WTC11 (cell line): Measurements from ENCODE around the gene RRP1. TPM values are rescaled to one million over a fixed set of nuclear protein-coding genes. Genes with fewer than 3 reads are reported as not detected.

Experiments used
- ATAC-seq: fragments of 200-7000 bp; cut with Tn5 transposase; 2 replicates; pipeline ENCODE4 v1.10.0; 2021; ENCODE audit warnings: mild to moderate bottlenecking, moderate library complexity
- CTCF ChIA-PET: fragments of 300-600 bp; sonication (Branson Sonifier 250); formaldehyde crosslinking; loops from one replicate; lab custom pipeline; 2021; ENCODE audit warnings: antibody characterized with exemption; lab: Charles Lee
- POLR2A ChIA-PET: fragments of 350-600 bp; sonication (Branson Sonifier 250); formaldehyde crosslinking; loops from one replicate; lab custom pipeline; 2021; ENCODE audit warnings: antibody characterized with exemption; lab: Charles Lee
- DNase-seq: peaks from one replicate; pipeline ENCODE4 v3.0.0; 2021; ENCODE audit warnings: low spot score
- H3K27ac Mint-ChIP-seq: 2 replicates; pipeline ENCODE4 v1.8.0; 2021; ENCODE audit warnings: mixed read lengths
- H3K27me3 Mint-ChIP-seq: 2 replicates; pipeline ENCODE4 v1.8.0; 2021; ENCODE audit warnings: low read depth, mild to moderate bottlenecking, moderate library complexity, mixed read lengths
- H3K36me3 Mint-ChIP-seq: 2 replicates; pipeline ENCODE4 v1.8.0; 2021; ENCODE audit warnings: mixed read lengths
- H3K4me1 Mint-ChIP-seq: 2 replicates; pipeline ENCODE4 v1.8.0; 2022; ENCODE audit warnings: mixed read lengths
- H3K4me3 Mint-ChIP-seq: 2 replicates; pipeline ENCODE4 v1.8.0; 2021; ENCODE audit warnings: mild to moderate bottlenecking, moderate library complexity, mixed read lengths
- H3K9me3 Mint-ChIP-seq: 2 replicates; pipeline ENCODE4 v1.8.0; 2021; ENCODE audit warnings: mixed read lengths
- CBFB ChIP-seq: sonication (generic); formaldehyde crosslinking; IDR thresholded peaks from 2 replicates; pipeline ENCODE4 v1.8.1; 2022; ENCODE audit warnings: mild to moderate bottlenecking, low read depth, missing genetic modification reagents
- EMX1 ChIP-seq: fragments of 250-450 bp; sonication (Bioruptor Pico); IDR thresholded peaks from 2 replicates; pipeline ENCODE4 v1.8.0; 2021; ENCODE audit warnings: mild to moderate bottlenecking
- FOXK1 ChIP-seq: sonication (generic); formaldehyde crosslinking; IDR thresholded peaks from 2 replicates; pipeline ENCODE4 v1.8.0; 2022; ENCODE audit warnings: mild to moderate bottlenecking, moderate library complexity, missing genetic modification reagents
- MXD4 ChIP-seq: fragments of 250-450 bp; sonication (Bioruptor Pico); IDR thresholded peaks from 2 replicates; pipeline ENCODE4 v1.8.0; 2021; ENCODE audit warnings: mild to moderate bottlenecking, moderate library complexity, borderline replicate concordance
- NR2C2 ChIP-seq: sonication (generic); formaldehyde crosslinking; IDR thresholded peaks from 2 replicates; pipeline ENCODE4 v1.8.0; 2022; ENCODE audit warnings: mild to moderate bottlenecking, missing genetic modification reagents
- TEAD4 ChIP-seq: sonication (generic); formaldehyde crosslinking; IDR thresholded peaks from 2 replicates; pipeline ENCODE4 v1.8.0; 2022; ENCODE audit warnings: mild to moderate bottlenecking, missing genetic modification reagents
- ZNF138 ChIP-seq: sonication (generic); formaldehyde crosslinking; conservative IDR thresholded peaks from 2 replicates; pipeline ENCODE4 v1.8.1; 2022; ENCODE audit warnings: mild to moderate bottlenecking, moderate library complexity, missing genetic modification reagents
- ZNF263 ChIP-seq: sonication (generic); formaldehyde crosslinking; IDR thresholded peaks from 2 replicates; pipeline ENCODE4 v1.8.1; 2022; ENCODE audit warnings: low read depth, mild to moderate bottlenecking, moderate library complexity, missing genetic modification reagents
- total RNA-seq: library from RNA; stranded (reverse); gene quantifications from 3 replicates; pipeline ENCODE4 v1.2.3, GENCODE V29; 2021
- TF ChIP-seq, protein P1 (sequence below): sonication (generic); formaldehyde crosslinking; IDR thresholded peaks from 2 replicates; pipeline ENCODE4 v1.8.0; 2022; ENCODE audit warnings: missing genetic modification reagents
- TF ChIP-seq, protein P2 (sequence below): fragments of 250-450 bp; sonication (Bioruptor Pico); IDR thresholded peaks from 2 replicates; pipeline ENCODE4 v1.9.0; 2021; ENCODE audit warnings: mild to moderate bottlenecking, borderline replicate concordance
- TF ChIP-seq, protein P3 (sequence below): sonication (generic); formaldehyde crosslinking; IDR thresholded peaks from 2 replicates; pipeline ENCODE4 v1.8.1; 2022; ENCODE audit warnings: mild to moderate bottlenecking, moderate library complexity, missing genetic modification reagents
- TF ChIP-seq, protein P4 (sequence below): fragments of 250-450 bp; sonication (Bioruptor Pico); IDR thresholded peaks from 2 replicates; pipeline ENCODE4 v1.8.0; 2021; ENCODE audit warnings: mild to moderate bottlenecking
- TF ChIP-seq, protein P5 (sequence below): sonication (generic); formaldehyde crosslinking; IDR thresholded peaks from 2 replicates; pipeline ENCODE4 v1.8.0; 2023; ENCODE audit warnings: missing genetic modification reagents, mild to moderate bottlenecking, borderline replicate concordance
- TF ChIP-seq, protein P6 (sequence below): sonication (generic); formaldehyde crosslinking; conservative IDR thresholded peaks from 2 replicates; pipeline ENCODE4 v1.8.1; 2022; ENCODE audit warnings: mild to moderate bottlenecking, missing genetic modification reagents

RRP1 gene
- total RNA-seq, 1 experiment from 2014 or later = 53.0 TPM

DNA sequence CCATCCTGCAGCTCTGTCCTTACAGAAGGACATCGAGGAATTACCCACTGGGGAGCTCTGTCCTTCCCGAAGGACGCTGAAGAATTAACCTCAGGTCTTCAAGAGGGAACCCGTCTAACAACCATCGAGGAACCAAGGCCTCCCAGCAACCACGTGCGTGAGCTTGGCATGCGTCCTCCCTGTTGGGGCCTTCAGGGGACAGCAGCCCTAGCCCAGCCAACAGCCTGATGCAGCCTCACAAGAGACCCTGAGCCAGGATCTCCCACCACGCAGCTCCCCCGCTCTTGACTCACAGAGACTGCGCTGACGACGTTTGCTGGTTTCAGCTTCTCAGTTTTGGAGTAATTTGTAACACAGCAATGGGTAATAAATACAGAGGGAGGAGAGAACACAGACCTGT lies 56.0 kb downstream of the RRP1 start:
- Mint-ChIP-seq H3K4me3 (no peak overlapping the region), H3K27ac (peak overlapping the region; percentile 41; the same call in 1 of the 2 replicates), H3K36me3 (no peaks in the 10 kb centered on the region), H3K9me3 (peaks cover 9% of the 10 kb centered on the region), H3K27me3 (no peaks in the 10 kb centered on the region; the same call in 1 of the 2 replicates), H3K4me1 (no peaks in the 10 kb centered on the region)
- ATAC-seq (0 out of 2 replicates have a peak, but pooled peaks have one; percentile 22), DNase-seq (no peak)
- ChIA-PET POLR2A (interaction anchor here (0.6 kb wide), 1 partner anchor 102 kb away, joined by 3 read pairs; no protein-coding TSS in a partner anchor), CTCF (interaction anchor here (0.8 to 1.6 kb wide), 6 partner anchors 9 to 130 kb away, joined by 3 to 11 read pairs (median 6); no protein-coding TSS in a partner anchor)
- TF ChIP-seq, protein P1, sequence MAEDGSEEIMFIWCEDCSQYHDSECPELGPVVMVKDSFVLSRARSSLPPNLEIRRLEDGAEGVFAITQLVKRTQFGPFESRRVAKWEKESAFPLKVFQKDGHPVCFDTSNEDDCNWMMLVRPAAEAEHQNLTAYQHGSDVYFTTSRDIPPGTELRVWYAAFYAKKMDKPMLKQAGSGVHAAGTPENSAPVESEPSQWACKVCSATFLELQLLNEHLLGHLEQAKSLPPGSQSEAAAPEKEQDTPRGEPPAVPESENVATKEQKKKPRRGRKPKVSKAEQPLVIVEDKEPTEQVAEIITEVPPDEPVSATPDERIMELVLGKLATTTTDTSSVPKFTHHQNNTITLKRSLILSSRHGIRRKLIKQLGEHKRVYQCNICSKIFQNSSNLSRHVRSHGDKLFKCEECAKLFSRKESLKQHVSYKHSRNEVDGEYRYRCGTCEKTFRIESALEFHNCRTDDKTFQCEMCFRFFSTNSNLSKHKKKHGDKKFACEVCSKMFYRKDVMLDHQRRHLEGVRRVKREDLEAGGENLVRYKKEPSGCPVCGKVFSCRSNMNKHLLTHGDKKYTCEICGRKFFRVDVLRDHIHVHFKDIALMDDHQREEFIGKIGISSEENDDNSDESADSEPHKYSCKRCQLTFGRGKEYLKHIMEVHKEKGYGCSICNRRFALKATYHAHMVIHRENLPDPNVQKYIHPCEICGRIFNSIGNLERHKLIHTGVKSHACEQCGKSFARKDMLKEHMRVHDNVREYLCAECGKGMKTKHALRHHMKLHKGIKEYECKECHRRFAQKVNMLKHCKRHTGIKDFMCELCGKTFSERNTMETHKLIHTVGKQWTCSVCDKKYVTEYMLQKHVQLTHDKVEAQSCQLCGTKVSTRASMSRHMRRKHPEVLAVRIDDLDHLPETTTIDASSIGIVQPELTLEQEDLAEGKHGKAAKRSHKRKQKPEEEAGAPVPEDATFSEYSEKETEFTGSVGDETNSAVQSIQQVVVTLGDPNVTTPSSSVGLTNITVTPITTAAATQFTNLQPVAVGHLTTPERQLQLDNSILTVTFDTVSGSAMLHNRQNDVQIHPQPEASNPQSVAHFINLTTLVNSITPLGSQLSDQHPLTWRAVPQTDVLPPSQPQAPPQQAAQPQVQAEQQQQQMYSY = no peak
- TF ChIP-seq MXD4 (CRISPR knock-in tag) = no peak
- TF ChIP-seq ZNF263 (CRISPR knock-in tag) = no peak
- TF ChIP-seq ZNF138 = no peak
- TF ChIP-seq TEAD4 (CRISPR knock-in tag) = no peak
- TF ChIP-seq, protein P2, sequence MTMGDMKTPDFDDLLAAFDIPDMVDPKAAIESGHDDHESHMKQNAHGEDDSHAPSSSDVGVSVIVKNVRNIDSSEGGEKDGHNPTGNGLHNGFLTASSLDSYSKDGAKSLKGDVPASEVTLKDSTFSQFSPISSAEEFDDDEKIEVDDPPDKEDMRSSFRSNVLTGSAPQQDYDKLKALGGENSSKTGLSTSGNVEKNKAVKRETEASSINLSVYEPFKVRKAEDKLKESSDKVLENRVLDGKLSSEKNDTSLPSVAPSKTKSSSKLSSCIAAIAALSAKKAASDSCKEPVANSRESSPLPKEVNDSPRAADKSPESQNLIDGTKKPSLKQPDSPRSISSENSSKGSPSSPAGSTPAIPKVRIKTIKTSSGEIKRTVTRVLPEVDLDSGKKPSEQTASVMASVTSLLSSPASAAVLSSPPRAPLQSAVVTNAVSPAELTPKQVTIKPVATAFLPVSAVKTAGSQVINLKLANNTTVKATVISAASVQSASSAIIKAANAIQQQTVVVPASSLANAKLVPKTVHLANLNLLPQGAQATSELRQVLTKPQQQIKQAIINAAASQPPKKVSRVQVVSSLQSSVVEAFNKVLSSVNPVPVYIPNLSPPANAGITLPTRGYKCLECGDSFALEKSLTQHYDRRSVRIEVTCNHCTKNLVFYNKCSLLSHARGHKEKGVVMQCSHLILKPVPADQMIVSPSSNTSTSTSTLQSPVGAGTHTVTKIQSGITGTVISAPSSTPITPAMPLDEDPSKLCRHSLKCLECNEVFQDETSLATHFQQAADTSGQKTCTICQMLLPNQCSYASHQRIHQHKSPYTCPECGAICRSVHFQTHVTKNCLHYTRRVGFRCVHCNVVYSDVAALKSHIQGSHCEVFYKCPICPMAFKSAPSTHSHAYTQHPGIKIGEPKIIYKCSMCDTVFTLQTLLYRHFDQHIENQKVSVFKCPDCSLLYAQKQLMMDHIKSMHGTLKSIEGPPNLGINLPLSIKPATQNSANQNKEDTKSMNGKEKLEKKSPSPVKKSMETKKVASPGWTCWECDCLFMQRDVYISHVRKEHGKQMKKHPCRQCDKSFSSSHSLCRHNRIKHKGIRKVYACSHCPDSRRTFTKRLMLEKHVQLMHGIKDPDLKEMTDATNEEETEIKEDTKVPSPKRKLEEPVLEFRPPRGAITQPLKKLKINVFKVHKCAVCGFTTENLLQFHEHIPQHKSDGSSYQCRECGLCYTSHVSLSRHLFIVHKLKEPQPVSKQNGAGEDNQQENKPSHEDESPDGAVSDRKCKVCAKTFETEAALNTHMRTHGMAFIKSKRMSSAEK (CRISPR knock-in tag) = no peak
- TF ChIP-seq, protein P3, sequence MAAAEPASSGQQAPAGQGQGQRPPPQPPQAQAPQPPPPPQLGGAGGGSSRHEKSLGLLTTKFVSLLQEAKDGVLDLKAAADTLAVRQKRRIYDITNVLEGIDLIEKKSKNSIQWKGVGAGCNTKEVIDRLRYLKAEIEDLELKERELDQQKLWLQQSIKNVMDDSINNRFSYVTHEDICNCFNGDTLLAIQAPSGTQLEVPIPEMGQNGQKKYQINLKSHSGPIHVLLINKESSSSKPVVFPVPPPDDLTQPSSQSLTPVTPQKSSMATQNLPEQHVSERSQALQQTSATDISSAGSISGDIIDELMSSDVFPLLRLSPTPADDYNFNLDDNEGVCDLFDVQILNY (CRISPR knock-in tag) = no peak
- TF ChIP-seq, protein P4, sequence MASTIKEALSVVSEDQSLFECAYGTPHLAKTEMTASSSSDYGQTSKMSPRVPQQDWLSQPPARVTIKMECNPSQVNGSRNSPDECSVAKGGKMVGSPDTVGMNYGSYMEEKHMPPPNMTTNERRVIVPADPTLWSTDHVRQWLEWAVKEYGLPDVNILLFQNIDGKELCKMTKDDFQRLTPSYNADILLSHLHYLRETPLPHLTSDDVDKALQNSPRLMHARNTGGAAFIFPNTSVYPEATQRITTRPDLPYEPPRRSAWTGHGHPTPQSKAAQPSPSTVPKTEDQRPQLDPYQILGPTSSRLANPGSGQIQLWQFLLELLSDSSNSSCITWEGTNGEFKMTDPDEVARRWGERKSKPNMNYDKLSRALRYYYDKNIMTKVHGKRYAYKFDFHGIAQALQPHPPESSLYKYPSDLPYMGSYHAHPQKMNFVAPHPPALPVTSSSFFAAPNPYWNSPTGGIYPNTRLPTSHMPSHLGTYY (CRISPR knock-in tag) = no peak
- TF ChIP-seq EMX1 = no peak
- TF ChIP-seq, protein P5, sequence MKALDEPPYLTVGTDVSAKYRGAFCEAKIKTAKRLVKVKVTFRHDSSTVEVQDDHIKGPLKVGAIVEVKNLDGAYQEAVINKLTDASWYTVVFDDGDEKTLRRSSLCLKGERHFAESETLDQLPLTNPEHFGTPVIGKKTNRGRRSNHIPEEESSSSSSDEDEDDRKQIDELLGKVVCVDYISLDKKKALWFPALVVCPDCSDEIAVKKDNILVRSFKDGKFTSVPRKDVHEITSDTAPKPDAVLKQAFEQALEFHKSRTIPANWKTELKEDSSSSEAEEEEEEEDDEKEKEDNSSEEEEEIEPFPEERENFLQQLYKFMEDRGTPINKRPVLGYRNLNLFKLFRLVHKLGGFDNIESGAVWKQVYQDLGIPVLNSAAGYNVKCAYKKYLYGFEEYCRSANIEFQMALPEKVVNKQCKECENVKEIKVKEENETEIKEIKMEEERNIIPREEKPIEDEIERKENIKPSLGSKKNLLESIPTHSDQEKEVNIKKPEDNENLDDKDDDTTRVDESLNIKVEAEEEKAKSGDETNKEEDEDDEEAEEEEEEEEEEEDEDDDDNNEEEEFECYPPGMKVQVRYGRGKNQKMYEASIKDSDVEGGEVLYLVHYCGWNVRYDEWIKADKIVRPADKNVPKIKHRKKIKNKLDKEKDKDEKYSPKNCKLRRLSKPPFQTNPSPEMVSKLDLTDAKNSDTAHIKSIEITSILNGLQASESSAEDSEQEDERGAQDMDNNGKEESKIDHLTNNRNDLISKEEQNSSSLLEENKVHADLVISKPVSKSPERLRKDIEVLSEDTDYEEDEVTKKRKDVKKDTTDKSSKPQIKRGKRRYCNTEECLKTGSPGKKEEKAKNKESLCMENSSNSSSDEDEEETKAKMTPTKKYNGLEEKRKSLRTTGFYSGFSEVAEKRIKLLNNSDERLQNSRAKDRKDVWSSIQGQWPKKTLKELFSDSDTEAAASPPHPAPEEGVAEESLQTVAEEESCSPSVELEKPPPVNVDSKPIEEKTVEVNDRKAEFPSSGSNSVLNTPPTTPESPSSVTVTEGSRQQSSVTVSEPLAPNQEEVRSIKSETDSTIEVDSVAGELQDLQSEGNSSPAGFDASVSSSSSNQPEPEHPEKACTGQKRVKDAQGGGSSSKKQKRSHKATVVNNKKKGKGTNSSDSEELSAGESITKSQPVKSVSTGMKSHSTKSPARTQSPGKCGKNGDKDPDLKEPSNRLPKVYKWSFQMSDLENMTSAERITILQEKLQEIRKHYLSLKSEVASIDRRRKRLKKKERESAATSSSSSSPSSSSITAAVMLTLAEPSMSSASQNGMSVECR = no peak
- no peak for TF ChIP-seq NR2C2
- no peak for TF ChIP-seq CBFB (CRISPR knock-in tag)
- TF ChIP-seq, protein P6, sequence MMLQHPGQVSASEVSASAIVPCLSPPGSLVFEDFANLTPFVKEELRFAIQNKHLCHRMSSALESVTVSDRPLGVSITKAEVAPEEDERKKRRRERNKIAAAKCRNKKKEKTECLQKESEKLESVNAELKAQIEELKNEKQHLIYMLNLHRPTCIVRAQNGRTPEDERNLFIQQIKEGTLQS (CRISPR knock-in tag) = no peak
- no peak for TF ChIP-seq FOXK1 (CRISPR knock-in tag)
